ENCODE data around the gene FAT2. TPM values are rescaled to one million over a fixed set of nuclear protein-coding genes. Genes with fewer than 3 reads are reported as not detected.

Gene FAT2
- total and polyA plus RNA-seq, 2 experiments from 2014 or later: 0.06 to 0.59 TPM

DNA sequence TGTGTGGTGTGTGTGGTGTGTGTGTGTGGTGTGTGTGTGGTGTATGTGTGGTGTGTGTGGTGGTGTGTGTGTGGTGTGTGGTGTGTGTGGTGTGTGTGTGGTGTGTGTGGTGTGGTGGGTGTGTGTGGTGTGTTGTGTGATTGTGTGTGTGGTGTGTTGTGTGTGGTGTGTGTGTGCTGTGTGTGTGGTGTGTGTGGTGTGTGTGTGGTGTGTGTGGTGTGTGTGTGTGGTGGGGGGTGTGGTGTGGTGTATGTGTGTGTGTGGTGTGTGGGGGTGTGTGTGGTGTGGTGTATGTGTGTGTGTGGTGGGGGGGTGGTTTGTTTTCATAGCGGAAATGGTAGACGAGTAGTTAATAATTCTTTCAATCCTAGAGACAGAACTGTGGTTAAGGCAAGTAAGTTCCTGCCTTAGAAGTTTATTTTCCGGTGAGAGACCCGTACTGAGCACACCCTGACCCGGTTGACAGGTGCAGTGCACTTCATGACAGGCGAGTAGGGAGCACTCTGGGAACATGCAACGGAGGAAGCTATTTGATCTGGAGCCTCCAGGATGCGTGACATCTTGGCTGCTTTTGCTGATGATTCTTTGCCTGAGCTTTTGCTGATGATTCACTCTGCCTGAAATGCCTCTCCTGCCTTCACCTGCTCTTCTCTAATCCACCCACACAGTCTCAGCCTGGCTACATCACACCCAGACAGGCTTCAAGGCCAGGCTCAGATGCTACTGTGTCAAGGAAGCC, 21.7 kb upstream of the FAT2 start:
- H3K9me2 ChIP-seq (ENCODE audit: insufficient read depth): 0 out of 2 replicates have a peak, but pooled peaks cover 2% of the 10 kb centered on the region
- TF ChIP-seq STAT1 (IDR thresholded peaks at IDR 0.05; ENCODE audit: unreplicated experiment): no peak
- TF ChIP-seq, protein P1, sequence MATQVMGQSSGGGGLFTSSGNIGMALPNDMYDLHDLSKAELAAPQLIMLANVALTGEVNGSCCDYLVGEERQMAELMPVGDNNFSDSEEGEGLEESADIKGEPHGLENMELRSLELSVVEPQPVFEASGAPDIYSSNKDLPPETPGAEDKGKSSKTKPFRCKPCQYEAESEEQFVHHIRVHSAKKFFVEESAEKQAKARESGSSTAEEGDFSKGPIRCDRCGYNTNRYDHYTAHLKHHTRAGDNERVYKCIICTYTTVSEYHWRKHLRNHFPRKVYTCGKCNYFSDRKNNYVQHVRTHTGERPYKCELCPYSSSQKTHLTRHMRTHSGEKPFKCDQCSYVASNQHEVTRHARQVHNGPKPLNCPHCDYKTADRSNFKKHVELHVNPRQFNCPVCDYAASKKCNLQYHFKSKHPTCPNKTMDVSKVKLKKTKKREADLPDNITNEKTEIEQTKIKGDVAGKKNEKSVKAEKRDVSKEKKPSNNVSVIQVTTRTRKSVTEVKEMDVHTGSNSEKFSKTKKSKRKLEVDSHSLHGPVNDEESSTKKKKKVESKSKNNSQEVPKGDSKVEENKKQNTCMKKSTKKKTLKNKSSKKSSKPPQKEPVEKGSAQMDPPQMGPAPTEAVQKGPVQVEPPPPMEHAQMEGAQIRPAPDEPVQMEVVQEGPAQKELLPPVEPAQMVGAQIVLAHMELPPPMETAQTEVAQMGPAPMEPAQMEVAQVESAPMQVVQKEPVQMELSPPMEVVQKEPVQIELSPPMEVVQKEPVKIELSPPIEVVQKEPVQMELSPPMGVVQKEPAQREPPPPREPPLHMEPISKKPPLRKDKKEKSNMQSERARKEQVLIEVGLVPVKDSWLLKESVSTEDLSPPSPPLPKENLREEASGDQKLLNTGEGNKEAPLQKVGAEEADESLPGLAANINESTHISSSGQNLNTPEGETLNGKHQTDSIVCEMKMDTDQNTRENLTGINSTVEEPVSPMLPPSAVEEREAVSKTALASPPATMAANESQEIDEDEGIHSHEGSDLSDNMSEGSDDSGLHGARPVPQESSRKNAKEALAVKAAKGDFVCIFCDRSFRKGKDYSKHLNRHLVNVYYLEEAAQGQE (IDR thresholded peaks at IDR 0.05; ENCODE audit: unreplicated experiment): no peak
- Mint-ChIP-seq H3K9me3 (no peaks in the 10 kb centered on the region; the same call in 2 of the 3 replicates), H3K4me1 (peaks cover 8% of the 10 kb centered on the region; the same call in 2 of the 3 replicates), H3K27me3 (ENCODE audit: insufficient read depth, low read depth, poor library complexity) (peaks cover 7% of the 10 kb centered on the region), H3K27ac (no peak overlapping the region), H3K4me3 (no peak overlapping the region), H3K36me3 (ENCODE audit: low read depth) (no peaks in the 10 kb centered on the region)
- ATAC-seq (no peak), DNase-seq (ENCODE audit: low spot score) (no peak)
- no peaks in the 10 kb centered on the region for H3K27me3 ChIP-seq (ENCODE audit: insufficient read depth)
- H4K20me1 ChIP-seq (replicated peaks; ENCODE audit: insufficient read depth): no peaks in the 10 kb centered on the region
- H3K27ac ChIP-seq (ENCODE audit: low read depth): no peak overlapping the region
- no peaks in the 10 kb centered on the region for H3F3A ChIP-seq (replicated peaks; ENCODE audit: low read depth)
- no peak overlapping the region for H3K4me3 ChIP-seq
- no peaks in the 10 kb centered on the region for H3K36me3 ChIP-seq (ENCODE audit: insufficient read depth)
- peaks cover 10% of the 10 kb centered on the region for H3K4me1 ChIP-seq (ENCODE audit: insufficient read depth)
- no peaks in the 10 kb centered on the region for H3K79me2 ChIP-seq (replicated peaks; ENCODE audit: insufficient read depth)
- H3K4me2 ChIP-seq: no peak overlapping the region
- H2AFZ ChIP-seq: no peak overlapping the region; the same call in 1 of the 2 replicates

DNA sequence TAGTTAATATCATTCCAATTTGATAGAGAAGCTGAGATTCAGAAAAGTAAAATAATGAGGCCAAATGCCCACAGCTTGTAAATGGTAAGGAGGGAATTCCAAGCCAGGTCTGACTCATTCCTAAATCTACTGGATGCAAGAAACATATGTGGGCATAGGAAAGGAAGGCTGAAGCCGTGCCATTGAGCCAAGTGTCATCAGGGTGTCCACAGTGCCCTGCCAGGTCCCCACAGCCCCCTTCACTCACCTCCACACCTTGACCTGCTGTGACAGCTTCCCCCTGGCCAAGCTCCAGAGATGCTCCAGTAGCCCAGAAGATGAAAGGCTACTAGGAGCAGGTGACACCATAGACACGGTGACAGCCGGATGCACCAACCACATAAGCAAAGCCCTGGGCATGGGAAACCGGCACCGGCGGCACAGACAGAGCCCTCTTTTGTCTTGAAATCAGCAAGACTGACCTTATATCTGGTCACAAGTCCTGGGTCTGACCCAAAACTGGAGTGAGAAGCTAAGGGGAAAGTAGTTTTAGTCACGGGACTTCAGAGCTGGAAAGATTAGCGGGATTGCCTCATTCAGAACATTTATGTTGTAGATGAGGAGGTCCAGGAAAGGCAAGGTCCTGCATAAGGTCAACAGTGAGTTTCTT, 20.1 kb upstream of the FAT2 start:
- Mint-ChIP-seq H3K4me1 (peaks cover 4% of the 10 kb centered on the region; the same call in 2 of the 3 replicates), H3K4me3 (no peak overlapping the region), H3K27ac (no peak overlapping the region), H3K27me3 (ENCODE audit: insufficient read depth, low read depth, poor library complexity) (peaks cover 4% of the 10 kb centered on the region), H3K36me3 (ENCODE audit: low read depth) (no peaks in the 10 kb centered on the region), H3K9me3 (no peaks in the 10 kb centered on the region; the same call in 2 of the 3 replicates)
- no peak overlapping the region for H3K4me2 ChIP-seq
- no peak for ATAC-seq
- H3K4me3 ChIP-seq: no peak overlapping the region
- H3K27me3 ChIP-seq (ENCODE audit: insufficient read depth): no peaks in the 10 kb centered on the region
- no peak overlapping the region for H3K27ac ChIP-seq (ENCODE audit: low read depth)
- DNase-seq (ENCODE audit: low spot score): no peak
- H2AFZ ChIP-seq: no peak overlapping the region
- H3K79me2 ChIP-seq (replicated peaks; ENCODE audit: insufficient read depth): no peaks in the 10 kb centered on the region
- 0 out of 2 replicates have a peak, but pooled peaks cover 2% of the 10 kb centered on the region for H3K9me2 ChIP-seq (ENCODE audit: insufficient read depth)
- H3K4me1 ChIP-seq (ENCODE audit: insufficient read depth): no peaks in the 10 kb centered on the region
- no peaks in the 10 kb centered on the region for H3K36me3 ChIP-seq (ENCODE audit: insufficient read depth)
- no peaks in the 10 kb centered on the region for H3F3A ChIP-seq (replicated peaks; ENCODE audit: low read depth)
- H4K20me1 ChIP-seq (replicated peaks; ENCODE audit: insufficient read depth): no peaks in the 10 kb centered on the region
- TF ChIP-seq, protein P2, sequence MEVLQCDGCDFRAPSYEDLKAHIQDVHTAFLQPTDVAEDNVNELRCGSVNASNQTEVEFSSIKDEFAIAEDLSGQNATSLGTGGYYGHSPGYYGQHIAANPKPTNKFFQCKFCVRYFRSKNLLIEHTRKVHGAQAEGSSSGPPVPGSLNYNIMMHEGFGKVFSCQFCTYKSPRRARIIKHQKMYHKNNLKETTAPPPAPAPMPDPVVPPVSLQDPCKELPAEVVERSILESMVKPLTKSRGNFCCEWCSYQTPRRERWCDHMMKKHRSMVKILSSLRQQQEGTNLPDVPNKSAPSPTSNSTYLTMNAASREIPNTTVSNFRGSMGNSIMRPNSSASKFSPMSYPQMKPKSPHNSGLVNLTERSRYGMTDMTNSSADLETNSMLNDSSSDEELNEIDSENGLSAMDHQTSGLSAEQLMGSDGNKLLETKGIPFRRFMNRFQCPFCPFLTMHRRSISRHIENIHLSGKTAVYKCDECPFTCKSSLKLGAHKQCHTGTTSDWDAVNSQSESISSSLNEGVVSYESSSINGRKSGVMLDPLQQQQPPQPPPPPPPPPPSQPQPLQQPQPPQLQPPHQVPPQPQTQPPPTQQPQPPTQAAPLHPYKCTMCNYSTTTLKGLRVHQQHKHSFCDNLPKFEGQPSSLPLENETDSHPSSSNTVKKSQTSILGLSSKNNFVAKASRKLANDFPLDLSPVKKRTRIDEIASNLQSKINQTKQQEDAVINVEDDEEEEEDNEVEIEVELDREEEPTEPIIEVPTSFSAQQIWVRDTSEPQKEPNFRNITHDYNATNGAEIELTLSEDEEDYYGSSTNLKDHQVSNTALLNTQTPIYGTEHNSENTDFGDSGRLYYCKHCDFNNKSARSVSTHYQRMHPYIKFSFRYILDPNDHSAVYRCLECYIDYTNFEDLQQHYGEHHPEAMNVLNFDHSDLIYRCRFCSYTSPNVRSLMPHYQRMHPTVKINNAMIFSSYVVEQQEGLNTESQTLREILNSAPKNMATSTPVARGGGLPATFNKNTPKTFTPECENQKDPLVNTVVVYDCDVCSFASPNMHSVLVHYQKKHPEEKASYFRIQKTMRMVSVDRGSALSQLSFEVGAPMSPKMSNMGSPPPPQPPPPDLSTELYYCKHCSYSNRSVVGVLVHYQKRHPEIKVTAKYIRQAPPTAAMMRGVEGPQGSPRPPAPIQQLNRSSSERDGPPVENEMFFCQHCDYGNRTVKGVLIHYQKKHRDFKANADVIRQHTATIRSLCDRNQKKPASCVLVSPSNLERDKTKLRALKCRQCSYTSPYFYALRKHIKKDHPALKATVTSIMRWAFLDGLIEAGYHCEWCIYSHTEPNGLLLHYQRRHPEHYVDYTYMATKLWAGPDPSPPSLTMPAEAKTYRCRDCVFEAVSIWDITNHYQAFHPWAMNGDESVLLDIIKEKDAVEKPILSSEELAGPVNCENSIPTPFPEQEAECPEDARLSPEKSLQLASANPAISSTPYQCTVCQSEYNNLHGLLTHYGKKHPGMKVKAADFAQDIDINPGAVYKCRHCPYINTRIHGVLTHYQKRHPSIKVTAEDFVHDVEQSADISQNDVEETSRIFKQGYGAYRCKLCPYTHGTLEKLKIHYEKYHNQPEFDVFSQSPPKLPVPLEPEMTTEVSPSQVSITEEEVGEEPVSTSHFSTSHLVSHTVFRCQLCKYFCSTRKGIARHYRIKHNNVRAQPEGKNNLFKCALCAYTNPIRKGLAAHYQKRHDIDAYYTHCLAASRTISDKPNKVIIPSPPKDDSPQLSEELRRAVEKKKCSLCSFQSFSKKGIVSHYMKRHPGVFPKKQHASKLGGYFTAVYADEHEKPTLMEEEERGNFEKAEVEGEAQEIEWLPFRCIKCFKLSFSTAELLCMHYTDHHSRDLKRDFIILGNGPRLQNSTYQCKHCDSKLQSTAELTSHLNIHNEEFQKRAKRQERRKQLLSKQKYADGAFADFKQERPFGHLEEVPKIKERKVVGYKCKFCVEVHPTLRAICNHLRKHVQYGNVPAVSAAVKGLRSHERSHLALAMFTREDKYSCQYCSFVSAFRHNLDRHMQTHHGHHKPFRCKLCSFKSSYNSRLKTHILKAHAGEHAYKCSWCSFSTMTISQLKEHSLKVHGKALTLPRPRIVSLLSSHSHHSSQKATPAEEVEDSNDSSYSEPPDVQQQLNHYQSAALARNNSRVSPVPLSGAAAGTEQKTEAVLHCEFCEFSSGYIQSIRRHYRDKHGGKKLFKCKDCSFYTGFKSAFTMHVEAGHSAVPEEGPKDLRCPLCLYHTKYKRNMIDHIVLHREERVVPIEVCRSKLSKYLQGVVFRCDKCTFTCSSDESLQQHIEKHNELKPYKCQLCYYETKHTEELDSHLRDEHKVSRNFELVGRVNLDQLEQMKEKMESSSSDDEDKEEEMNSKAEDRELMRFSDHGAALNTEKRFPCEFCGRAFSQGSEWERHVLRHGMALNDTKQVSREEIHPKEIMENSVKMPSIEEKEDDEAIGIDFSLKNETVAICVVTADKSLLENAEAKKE (CRISPR knock-in tag; IDR thresholded peaks at IDR 0.05): no peak
- TF ChIP-seq, protein P3, sequence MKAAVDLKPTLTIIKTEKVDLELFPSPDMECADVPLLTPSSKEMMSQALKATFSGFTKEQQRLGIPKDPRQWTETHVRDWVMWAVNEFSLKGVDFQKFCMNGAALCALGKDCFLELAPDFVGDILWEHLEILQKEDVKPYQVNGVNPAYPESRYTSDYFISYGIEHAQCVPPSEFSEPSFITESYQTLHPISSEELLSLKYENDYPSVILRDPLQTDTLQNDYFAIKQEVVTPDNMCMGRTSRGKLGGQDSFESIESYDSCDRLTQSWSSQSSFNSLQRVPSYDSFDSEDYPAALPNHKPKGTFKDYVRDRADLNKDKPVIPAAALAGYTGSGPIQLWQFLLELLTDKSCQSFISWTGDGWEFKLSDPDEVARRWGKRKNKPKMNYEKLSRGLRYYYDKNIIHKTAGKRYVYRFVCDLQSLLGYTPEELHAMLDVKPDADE (IDR thresholded peaks at IDR 0.05): no peak
- no peak for TF ChIP-seq ZNF331 (CRISPR knock-in tag; IDR thresholded peaks at IDR 0.05; ENCODE audit: low read depth)
- no peak for TF ChIP-seq ZNF114 (CRISPR knock-in tag; IDR thresholded peaks at IDR 0.05)
- TF ChIP-seq JUNB (IDR thresholded peaks at IDR 0.05; ENCODE audit: unreplicated experiment): no peak
- no peak for TF ChIP-seq STAT1 (IDR thresholded peaks at IDR 0.05; ENCODE audit: unreplicated experiment)
